C4-2B (cell line): ENCODE data around the gene OPTC.

Experiments used
- CTCF ChIP-seq: fragments of 450-650 bp; conservative IDR thresholded peaks from 2 replicates; pipeline ENCODE4 v1.5.1; 2017; ENCODE audit warnings: mild to moderate bottlenecking
- ZFX ChIP-seq: fragments of 450-650 bp; IDR thresholded peaks from 2 replicates; pipeline ENCODE4 v1.6.1; 2017

GRCh38 chr1:203447151-203447550 lies 46.8 kb upstream of the OPTC start:
- TF ChIP-seq CTCF (no peak), ZFX (no peak)
